Upper lobe of right lung (tissue), 1 donor: ENCODE measurements around the gene TOMM7. TPM values are rescaled to one million over a fixed set of nuclear protein-coding genes. Genes with fewer than 3 reads are reported as not detected.
"Not testable (repeated sequence)": the region's sequence is repeated elsewhere in the genome, so short reads cannot be mapped to it uniquely, and the experiment has no call there.

Experiments
- ATAC-seq: fragments of 200-7000 bp; cut with Tn5 transposase; one replicate; pipeline ENCODE4 v1.9.1; 2020; ENCODE audit warnings: mild to moderate bottlenecking, moderate library complexity
- DNase-seq: peaks from one replicate; pipeline ENCODE4 v3.0.0-alpha.2; 2020
- H3K27ac ChIP-seq: fragments of 200-600 bp; one replicate; pipeline ENCODE4 v1.8.0; 2022
- H3K27me3 ChIP-seq: fragments of 200-600 bp; one replicate; pipeline ENCODE4 v1.8.0; 2022; ENCODE audit warnings: mild to moderate bottlenecking
- H3K36me3 ChIP-seq: fragments of 200-600 bp; one replicate; pipeline ENCODE4 v1.8.0; 2022
- H3K4me1 ChIP-seq: fragments of 200-600 bp; one replicate; pipeline ENCODE4 v1.8.0; 2022
- H3K4me3 ChIP-seq: fragments of 200-600 bp; one replicate; pipeline ENCODE4 v1.8.0; 2022; ENCODE audit warnings: mild to moderate bottlenecking
- H3K9me3 ChIP-seq: fragments of 200-600 bp; one replicate; pipeline ENCODE4 v1.8.0; 2022
- intact Hi-C: fragments of 100-400 bp; cut with DNase I; formaldehyde crosslinking; loops from one replicate; pipeline ENCODE4 v1.11.0; 2022
- total RNA-seq: library from RNA; stranded (reverse); fragmentation: NEBNext Ultra II Directional; extraction: Animal tissue kit (Norgen Biotek cat#: 25700); gene quantifications from one replicate; pipeline ENCODE4 v1.2.1, GENCODE V29; 2021
- TF ChIP-seq, protein P1 (sequence below): fragments of 200-600 bp; IDR thresholded peaks from one replicate; pipeline ENCODE4 v1.8.0; 2022; ENCODE audit warnings: antibody characterized with exemption
- donor health status: DM: no; HTN: yes; CAD: no; lungs with severe emphysema.

Gene TOMM7
- total RNA-seq, 1 donor from 2014 or later = 361 TPM

DNA sequence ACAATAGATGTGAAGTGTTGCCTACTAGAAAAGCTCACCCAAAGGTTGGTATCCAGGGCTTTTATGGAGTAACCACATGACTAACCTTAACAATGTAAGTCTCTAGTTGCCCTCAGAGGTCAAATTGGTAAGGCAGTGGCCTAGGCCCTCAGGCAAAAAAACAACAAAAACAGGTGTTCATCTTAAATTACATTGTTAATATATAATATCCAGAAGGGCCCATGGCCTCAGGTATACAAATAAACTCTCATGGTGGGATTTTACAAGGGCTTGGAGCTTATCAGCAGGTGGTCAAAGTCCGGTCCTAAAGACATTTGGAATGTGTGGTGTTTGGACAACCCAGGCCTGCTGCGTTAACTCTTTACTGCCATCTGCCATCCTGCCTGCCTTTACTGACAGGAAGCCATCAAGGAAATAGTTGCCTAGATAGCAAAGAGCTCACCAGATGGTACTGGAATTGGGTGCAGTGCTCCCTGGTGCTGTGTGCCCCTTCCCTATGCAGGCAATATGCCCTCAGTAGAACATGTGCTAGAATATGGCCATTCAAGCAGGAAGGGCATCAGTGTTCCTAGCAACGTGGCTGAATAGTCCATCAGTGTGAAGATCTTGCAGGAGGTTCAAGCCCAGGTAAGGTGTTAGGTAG, 36.2 kb downstream of the TOMM7 start:
- no peak for ATAC-seq
- TF ChIP-seq, protein P1, sequence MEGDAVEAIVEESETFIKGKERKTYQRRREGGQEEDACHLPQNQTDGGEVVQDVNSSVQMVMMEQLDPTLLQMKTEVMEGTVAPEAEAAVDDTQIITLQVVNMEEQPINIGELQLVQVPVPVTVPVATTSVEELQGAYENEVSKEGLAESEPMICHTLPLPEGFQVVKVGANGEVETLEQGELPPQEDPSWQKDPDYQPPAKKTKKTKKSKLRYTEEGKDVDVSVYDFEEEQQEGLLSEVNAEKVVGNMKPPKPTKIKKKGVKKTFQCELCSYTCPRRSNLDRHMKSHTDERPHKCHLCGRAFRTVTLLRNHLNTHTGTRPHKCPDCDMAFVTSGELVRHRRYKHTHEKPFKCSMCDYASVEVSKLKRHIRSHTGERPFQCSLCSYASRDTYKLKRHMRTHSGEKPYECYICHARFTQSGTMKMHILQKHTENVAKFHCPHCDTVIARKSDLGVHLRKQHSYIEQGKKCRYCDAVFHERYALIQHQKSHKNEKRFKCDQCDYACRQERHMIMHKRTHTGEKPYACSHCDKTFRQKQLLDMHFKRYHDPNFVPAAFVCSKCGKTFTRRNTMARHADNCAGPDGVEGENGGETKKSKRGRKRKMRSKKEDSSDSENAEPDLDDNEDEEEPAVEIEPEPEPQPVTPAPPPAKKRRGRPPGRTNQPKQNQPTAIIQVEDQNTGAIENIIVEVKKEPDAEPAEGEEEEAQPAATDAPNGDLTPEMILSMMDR = no peak
- Histone ChIP-seq H3K36me3 (no peaks in the 10 kb centered on the region), H3K4me1 (no peaks in the 10 kb centered on the region), H3K27me3 (no peaks in the 10 kb centered on the region), H3K9me3 (no peaks in the 10 kb centered on the region), H3K4me3 (no peak overlapping the region), H3K27ac (no peak overlapping the region)
- intact Hi-C loops = no loop called here
- no peak for DNase-seq

DNA sequence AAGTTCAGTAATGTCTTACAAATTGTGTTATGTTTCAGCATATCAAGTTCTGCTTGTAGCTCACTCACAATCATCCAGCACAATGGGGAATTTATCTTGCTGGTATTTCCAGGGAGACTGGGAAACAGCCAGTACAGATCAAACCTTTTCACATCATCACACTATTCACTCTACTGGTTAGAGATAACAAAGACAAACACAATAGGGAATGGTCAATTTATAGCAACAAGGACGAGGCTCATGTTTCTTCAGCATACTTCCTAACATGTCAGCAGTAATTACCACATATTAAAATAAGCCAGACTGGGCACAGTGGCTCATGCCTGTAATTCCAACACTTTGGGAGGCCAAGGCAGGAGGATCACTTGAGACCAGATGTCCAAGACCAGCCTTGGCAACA, 38.3 kb downstream of the TOMM7 start:
- Histone ChIP-seq H3K4me1 (no peaks in the 10 kb centered on the region), H3K27ac (no peak overlapping the region), H3K9me3 (no peaks in the 10 kb centered on the region), H3K4me3 (no peak overlapping the region), H3K27me3 (no peaks in the 10 kb centered on the region), H3K36me3 (no peaks in the 10 kb centered on the region)
- DNase-seq (no peak), ATAC-seq (no peak)
- intact Hi-C loops = no loop called here
- TF ChIP-seq, protein P1 = no peak

DNA sequence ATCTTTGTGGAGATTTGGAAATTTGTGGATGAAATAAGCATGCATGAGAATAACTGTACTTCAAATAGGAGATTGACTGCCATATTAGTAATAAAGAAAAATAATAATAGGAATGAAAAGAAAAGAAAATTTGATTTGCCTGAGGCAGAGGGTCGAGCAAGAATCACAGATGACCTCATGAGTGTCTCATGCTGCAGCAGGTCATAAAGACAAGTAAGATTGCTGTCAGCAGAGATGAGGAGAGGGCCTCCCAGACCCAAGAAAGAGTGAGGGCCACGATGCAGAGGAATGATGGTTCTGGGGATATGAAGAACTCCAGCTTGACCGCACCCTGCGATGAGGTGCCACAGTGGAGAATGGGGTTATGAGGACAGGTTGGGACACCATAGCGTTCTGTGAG, 39.2 kb downstream of the TOMM7 start:
- Histone ChIP-seq H3K27me3 (no peaks in the 10 kb centered on the region), H3K9me3 (no peaks in the 10 kb centered on the region), H3K4me3 (no peak overlapping the region), H3K4me1 (no peaks in the 10 kb centered on the region), H3K27ac (no peak overlapping the region), H3K36me3 (no peaks in the 10 kb centered on the region)
- intact Hi-C loops = no loop called here
- ATAC-seq = no peak
- DNase-seq = no peak
- TF ChIP-seq, protein P1 = no peak

DNA sequence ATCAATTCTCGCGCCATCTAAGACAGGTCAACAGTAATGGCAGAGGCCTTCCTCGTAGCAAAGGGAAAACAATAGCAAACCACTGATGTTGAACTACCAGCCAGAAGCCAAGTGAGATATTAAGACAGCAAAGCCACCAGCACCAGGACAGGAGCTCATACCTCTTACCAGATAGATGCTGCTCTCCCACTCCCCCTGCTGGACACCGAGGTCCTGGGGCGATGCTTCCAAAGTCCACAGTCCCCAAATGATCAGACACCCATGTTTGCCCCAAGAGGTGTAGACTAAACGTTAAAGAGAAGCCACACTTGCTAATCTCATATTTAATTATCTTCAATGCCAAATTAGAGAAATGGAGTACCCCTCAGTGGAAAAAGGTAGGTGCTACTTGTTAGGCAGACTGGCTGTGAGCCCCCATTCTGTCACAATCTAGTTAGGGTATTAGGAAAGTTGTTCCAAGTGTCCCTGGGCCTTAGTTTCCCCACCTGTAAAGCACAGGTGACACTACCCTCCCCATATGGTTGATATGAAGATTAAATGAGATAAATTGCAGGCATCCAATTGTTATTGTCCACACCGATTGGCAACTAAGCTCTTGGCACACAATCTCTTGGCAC, 39.9 kb downstream of the TOMM7 start:
- ATAC-seq (peak; percentile 97), DNase-seq (peak; percentile 81)
- Histone ChIP-seq H3K27ac (no peak overlapping the region), H3K4me3 (no peak overlapping the region), H3K27me3 (no peaks in the 10 kb centered on the region), H3K9me3 (no peaks in the 10 kb centered on the region), H3K4me1 (no peaks in the 10 kb centered on the region), H3K36me3 (no peaks in the 10 kb centered on the region)
- TF ChIP-seq, protein P1 = peak; percentile 88
- intact Hi-C loops = no loop called here

DNA sequence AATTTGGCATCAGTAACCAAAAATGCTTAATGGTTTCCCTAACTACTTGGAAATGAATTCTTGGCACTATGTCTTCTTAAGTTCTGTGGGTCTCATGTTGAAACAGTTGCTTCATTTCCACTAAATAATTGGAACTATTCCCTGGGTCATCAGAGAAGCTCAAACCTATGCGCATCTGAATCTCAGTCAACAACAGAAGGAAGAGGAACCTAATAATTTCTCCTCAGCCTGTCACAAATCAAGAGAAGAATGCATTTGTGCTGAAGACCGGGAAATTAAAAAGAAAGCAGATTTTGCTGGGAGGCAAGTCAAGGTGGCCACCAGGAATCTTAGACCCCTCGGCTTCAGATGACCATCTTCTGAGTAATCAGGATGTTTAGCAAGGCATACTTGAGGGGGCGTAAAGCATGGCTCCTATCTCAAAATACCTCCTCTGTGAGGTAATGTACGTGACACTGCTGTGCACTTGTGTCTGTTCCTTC, 41.4 kb downstream of the TOMM7 start:
- H3K27me3 ChIP-seq = no peaks in the 10 kb centered on the region
- H3K36me3 ChIP-seq = no peaks in the 10 kb centered on the region
- ATAC-seq (no peak), DNase-seq (no peak)
- no peak overlapping the region for H3K4me3 ChIP-seq
- H3K9me3 ChIP-seq = no peaks in the 10 kb centered on the region
- intact Hi-C loops = no loop called here
- TF ChIP-seq, protein P1 = no peak
- no peak overlapping the region for H3K27ac ChIP-seq
- H3K4me1 ChIP-seq = no peaks in the 10 kb centered on the region

DNA sequence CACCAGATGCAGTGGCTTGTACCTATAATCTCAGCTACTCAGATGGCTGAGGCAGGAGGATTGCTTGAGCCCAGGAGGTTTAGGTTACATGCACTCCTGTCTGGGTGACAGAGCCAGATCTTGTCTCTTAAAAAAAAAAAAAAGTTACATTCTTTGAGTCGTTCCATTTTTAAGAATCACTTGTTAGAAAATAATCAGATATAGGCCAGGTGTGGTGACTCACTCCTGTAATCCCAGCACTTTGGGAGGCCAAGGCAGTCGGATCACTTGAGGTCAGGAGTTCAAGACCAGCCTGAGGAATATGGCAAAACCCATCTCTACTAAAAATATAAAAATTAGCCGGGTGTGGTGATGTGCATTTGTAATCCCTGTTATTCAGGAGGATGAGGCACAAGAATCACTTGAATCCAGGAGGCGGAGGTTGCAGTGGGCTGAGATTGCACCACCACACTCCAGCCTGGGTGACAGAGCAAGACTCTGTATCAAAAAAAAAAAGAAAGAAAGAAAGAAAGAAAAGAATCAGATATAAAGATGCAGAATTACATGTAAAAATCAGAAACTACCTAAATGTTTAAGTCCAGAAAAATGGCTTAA, 42.8 kb downstream of the TOMM7 start:
- intact Hi-C loops, ATAC-seq, H3K4me3 ChIP-seq, H3K36me3 ChIP-seq, H3K27ac ChIP-seq, DNase-seq, H3K27me3 ChIP-seq, H3K4me1 ChIP-seq, H3K9me3 ChIP-seq: not testable (repeated sequence)
